ENCODE data around the gene ATP6V1C2.

GRCh38 chr2:10680214-10680613 is 41.2 kb upstream of the ATP6V1C2 start:
- TF ChIP-seq ZNF274 (IDR thresholded peaks at IDR 0.05; ENCODE audit: low read depth, low read length): no peak
- TF ChIP-seq YY1 (IDR thresholded peaks at IDR 0.05; ENCODE audit: insufficient read depth, insufficient read length): no peak

Measured in NT2/D1 (cell line).